ENCODE data around the gene RNLS.

RNLS gene

DNA sequence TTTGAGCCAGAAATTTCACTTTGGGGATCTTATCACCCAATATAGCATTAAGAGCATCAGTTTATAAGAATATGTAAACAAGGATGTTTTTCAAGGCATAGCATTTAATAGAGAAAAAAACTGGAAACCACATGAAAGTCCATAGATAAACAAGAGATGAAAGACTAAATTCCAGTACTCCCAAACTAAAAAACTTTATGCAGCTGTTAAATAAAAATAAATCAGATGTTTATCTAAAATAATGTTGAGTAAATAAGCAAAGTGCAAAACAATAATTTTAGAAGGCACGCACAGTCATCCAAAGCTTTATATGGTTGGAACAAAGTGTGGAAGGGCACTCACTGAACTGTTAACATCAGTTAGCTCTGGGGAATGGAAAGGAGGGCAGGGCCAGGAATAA lies 21.0 kb downstream of the RNLS start:
- TF ChIP-seq CSDC2 (CRISPR knock-in tag; IDR thresholded peaks at IDR 0.05) (no peak), CSRNP3 (CRISPR knock-in tag; IDR thresholded peaks at IDR 0.05) (no peak), ZNF8 (CRISPR knock-in tag; IDR thresholded peaks at IDR 0.05) (no peak), ARNTL (CRISPR knock-in tag; IDR thresholded peaks at IDR 0.05; ENCODE audit: borderline replicate concordance, low read depth) (no peak), TCF4 (CRISPR knock-in tag; IDR thresholded peaks at IDR 0.05; ENCODE audit: borderline replicate concordance) (no peak), ESRRG (CRISPR knock-in tag; IDR thresholded peaks at IDR 0.05) (no peak), BACH2 (CRISPR knock-in tag; IDR thresholded peaks at IDR 0.05; ENCODE audit: borderline replicate concordance) (no peak)
- ATAC-seq = no peak

GRCh38 chr10:88557658-88558057 lies 25.5 kb downstream of the RNLS start:
- peak; percentile 89; the same call in 1 of the 2 replicates for TF ChIP-seq ZC3H10 (CRISPR knock-in tag; IDR thresholded peaks at IDR 0.05)
- peak; percentile 93 for TF ChIP-seq ISL1 (CRISPR knock-in tag; IDR thresholded peaks at IDR 0.05)
- peak; percentile 89 for TF ChIP-seq CREB5 (CRISPR knock-in tag; IDR thresholded peaks at IDR 0.05; ENCODE audit: low read depth)
- TF ChIP-seq TOX (CRISPR knock-in tag; IDR thresholded peaks at IDR 0.05; ENCODE audit: borderline replicate concordance) = peak; percentile 94; the same call in 1 of the 2 replicates
- peak; percentile 53; the same call in 1 of the 2 replicates for TF ChIP-seq SNAI2 (CRISPR knock-in tag; IDR thresholded peaks at IDR 0.05)
- TF ChIP-seq TCF4 (CRISPR knock-in tag; IDR thresholded peaks at IDR 0.05; ENCODE audit: borderline replicate concordance) = no peak

GRCh38 chr10:88557256-88557655 lies 25.9 kb downstream of the RNLS start:
- ATAC-seq = no peak; the same call in 1 of the 3 replicates
- TF ChIP-seq POU6F1 (CRISPR knock-in tag; IDR thresholded peaks at IDR 0.05; ENCODE audit: borderline replicate concordance, low read depth) (no peak), ZFP30 (CRISPR knock-in tag; IDR thresholded peaks at IDR 0.05) (no peak), ZC3H10 (CRISPR knock-in tag; IDR thresholded peaks at IDR 0.05) (no peak), ISL1 (CRISPR knock-in tag; IDR thresholded peaks at IDR 0.05) (no peak), TCF4 (CRISPR knock-in tag; IDR thresholded peaks at IDR 0.05; ENCODE audit: borderline replicate concordance) (no peak), CSDC2 (CRISPR knock-in tag; IDR thresholded peaks at IDR 0.05) (no peak), PPARA (CRISPR knock-in tag; IDR thresholded peaks at IDR 0.05; ENCODE audit: borderline replicate concordance) (no peak), CREB5 (CRISPR knock-in tag; IDR thresholded peaks at IDR 0.05; ENCODE audit: low read depth) (no peak), TOX (CRISPR knock-in tag; IDR thresholded peaks at IDR 0.05; ENCODE audit: borderline replicate concordance) (no peak), OSR1 (CRISPR knock-in tag; IDR thresholded peaks at IDR 0.05) (no peak), ARNTL (CRISPR knock-in tag; IDR thresholded peaks at IDR 0.05; ENCODE audit: borderline replicate concordance, low read depth) (no peak), ZFP3 (CRISPR knock-in tag; IDR thresholded peaks at IDR 0.05) (no peak), SNAI2 (CRISPR knock-in tag; IDR thresholded peaks at IDR 0.05) (no peak), GLIS3 (CRISPR knock-in tag; IDR thresholded peaks at IDR 0.05) (no peak), RARB (CRISPR knock-in tag; IDR thresholded peaks at IDR 0.05) (no peak), ZNF8 (CRISPR knock-in tag; IDR thresholded peaks at IDR 0.05) (no peak), BACH2 (CRISPR knock-in tag; IDR thresholded peaks at IDR 0.05; ENCODE audit: borderline replicate concordance) (no peak), TSHZ2 (CRISPR knock-in tag; IDR thresholded peaks at IDR 0.05) (no peak)
- TF ChIP-seq, protein P1, sequence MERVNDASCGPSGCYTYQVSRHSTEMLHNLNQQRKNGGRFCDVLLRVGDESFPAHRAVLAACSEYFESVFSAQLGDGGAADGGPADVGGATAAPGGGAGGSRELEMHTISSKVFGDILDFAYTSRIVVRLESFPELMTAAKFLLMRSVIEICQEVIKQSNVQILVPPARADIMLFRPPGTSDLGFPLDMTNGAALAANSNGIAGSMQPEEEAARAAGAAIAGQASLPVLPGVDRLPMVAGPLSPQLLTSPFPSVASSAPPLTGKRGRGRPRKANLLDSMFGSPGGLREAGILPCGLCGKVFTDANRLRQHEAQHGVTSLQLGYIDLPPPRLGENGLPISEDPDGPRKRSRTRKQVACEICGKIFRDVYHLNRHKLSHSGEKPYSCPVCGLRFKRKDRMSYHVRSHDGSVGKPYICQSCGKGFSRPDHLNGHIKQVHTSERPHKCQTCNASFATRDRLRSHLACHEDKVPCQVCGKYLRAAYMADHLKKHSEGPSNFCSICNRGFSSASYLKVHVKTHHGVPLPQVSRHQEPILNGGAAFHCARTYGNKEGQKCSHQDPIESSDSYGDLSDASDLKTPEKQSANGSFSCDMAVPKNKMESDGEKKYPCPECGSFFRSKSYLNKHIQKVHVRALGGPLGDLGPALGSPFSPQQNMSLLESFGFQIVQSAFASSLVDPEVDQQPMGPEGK (CRISPR knock-in tag; IDR thresholded peaks at IDR 0.05; ENCODE audit: borderline replicate concordance) = no peak

More at GRCh38 chr10:88557658-88558057, 25.5 kb downstream of the RNLS start:
- ATAC-seq = peak; percentile 74

All from SK-N-SH treated with all-trans-retinoic acid at 6 μM for 48 hours (cell line).